ENCODE results near the gene NME3. TPM values are rescaled to one million over a fixed set of nuclear protein-coding genes. Genes with fewer than 3 reads are reported as not detected.

The NME3 gene
- polyA plus RNA-seq, 3 donors, result 60.5 to 88.3 (median 79.7) TPM

GRCh38 chr16:1784977-1785845, 13.9 kb upstream of the NME3 start:
- 84 to 88% (median 85%) methylated on average over 26 of the region's 26 CpGs for WGBS, 3 donors
- H3K27ac ChIP-seq (ENCODE audit: low read depth, low read length), result no peak overlapping the region

GRCh38 chr16:1782408-1783264, 11.3 kb upstream of the NME3 start, which contains the start of the genes NUBP2 and SPSB3:
NUBP2 (plus strand) TSS chr16:1782960; CDS start chr16:1783021, 61 bp downstream.
SPSB3 (minus strand) TSS chr16:1782571; CDS start chr16:1781483, 1,088 bp downstream.
- H3K27ac ChIP-seq (ENCODE audit: low read depth, low read length), result peak within 1 kb of the TSS; percentile 70
- WGBS, 3 donors, result 0% methylated on average over 78 to 102 of the region's 102 CpGs

- H3K27ac ChIP-seq (ENCODE audit: low read depth, low read length), result no peak overlapping the region
- WGBS, 3 donors, result 1% methylated on average over 55 to 70 of the region's 70 CpGs
Measured at GRCh38 chr16:1781758-1782407, 10.5 kb upstream of the NME3 start.

- 55 to 71% (median 69%) methylated on average over 19 to 20 of the region's 20 CpGs for WGBS, 3 donors
- no peak overlapping the region for H3K27ac ChIP-seq (ENCODE audit: low read depth, low read length)
Measured at GRCh38 chr16:1781254-1781653, 9.9 kb upstream of the NME3 start.

GRCh38 chr16:1780677-1781072, 9.3 kb upstream of the NME3 start:
- 76 to 89% (median 88%) methylated on average over 6 of the region's 6 CpGs for WGBS, 3 donors

GRCh38 chr16:1779741-1780676, 8.7 kb upstream of the NME3 start:
- 80 to 85% (median 83%) methylated on average over 27 of the region's 27 CpGs for WGBS, 3 donors
- H3K27ac ChIP-seq (ENCODE audit: low read depth, low read length), result no peak overlapping the region

More at GRCh38 chr16:1780677-1781072, 9.3 kb upstream of the NME3 start:
- H3K27ac ChIP-seq (ENCODE audit: low read depth, low read length), result no peak overlapping the region

- no peak overlapping the region for H3K27ac ChIP-seq (ENCODE audit: low read depth, low read length)
- WGBS, 3 donors, result 83 to 90% (median 89%) methylated on average over 8 of the region's 8 CpGs
Measured at GRCh38 chr16:1779234-1779701, 7.9 kb upstream of the NME3 start.

GRCh38 chr16:1778200-1779179, 7.1 kb upstream of the NME3 start:
- no peak overlapping the region for H3K27ac ChIP-seq (ENCODE audit: low read depth, low read length)
- WGBS, 3 donors, result 83 to 87% (median 86%) methylated on average over 32 to 34 of the region's 34 CpGs

- 81 to 84% (median 83%) methylated on average over 33 to 36 of the region's 36 CpGs for WGBS, 3 donors
- H3K27ac ChIP-seq (ENCODE audit: low read depth, low read length), result no peak overlapping the region
Measured at GRCh38 chr16:1777375-1778199, 6.2 kb upstream of the NME3 start.

GRCh38 chr16:1776991-1777374, 5.6 kb upstream of the NME3 start:
- WGBS, 3 donors, result 90 to 93% (median 91%) methylated on average over 19 to 22 of the region's 22 CpGs

GRCh38 chr16:1776672-1776955, 5.3 kb upstream of the NME3 start:
- WGBS, 3 donors, result 82 to 90% (median 82%) methylated on average over 13 of the region's 13 CpGs
- no peak overlapping the region for H3K27ac ChIP-seq (ENCODE audit: low read depth, low read length)

More at GRCh38 chr16:1776991-1777374, 5.6 kb upstream of the NME3 start:
- no peak overlapping the region for H3K27ac ChIP-seq (ENCODE audit: low read depth, low read length)

- WGBS, 3 donors, result 82 to 83% (median 82%) methylated on average over 23 to 28 of the region's 28 CpGs
- no peak overlapping the region for H3K27ac ChIP-seq (ENCODE audit: low read depth, low read length)
Measured at GRCh38 chr16:1775846-1776671, 4.7 kb upstream of the NME3 start.

- no peak overlapping the region for H3K27ac ChIP-seq (ENCODE audit: low read depth, low read length)
- 88 to 93% (median 90%) methylated on average over 29 to 30 of the region's 30 CpGs for WGBS, 3 donors
Measured at GRCh38 chr16:1775006-1775845, 3.9 kb upstream of the NME3 start.

- WGBS, 3 donors, result 72 to 91% (median 89%) methylated on average over 7 of the region's 7 CpGs
- H3K27ac ChIP-seq (ENCODE audit: low read depth, low read length), result no peak overlapping the region
Measured at GRCh38 chr16:1774448-1774780, 3.1 kb upstream of the NME3 start.

All from adipose tissue (tissue), 3 donors.